IMR-90 (cell line): ENCODE data around the gene ABTB2. TPM values are rescaled to one million over a fixed set of nuclear protein-coding genes. Genes with fewer than 3 reads are reported as not detected.

Source experiments
- ATAC-seq: fragments of 200-7000 bp; cut with Tn5 transposase; 2 replicates; pipeline ENCODE4 v1.9.1; 2020; ENCODE audit warnings: low read depth, mild to moderate bottlenecking, moderate library complexity
- BruUV-seq: library from RNA; stranded (reverse); fragments of 400-500 nt; replicated peaks from 2 replicates; lab custom pipeline; 2021; lab: Mats Ljungman, UMichigan
- CTCF ChIA-PET: fragments of 300-600 bp; formaldehyde crosslinking; extraction: SDS; loops from one replicate; lab custom pipeline; 2021; ENCODE audit warnings: antibody characterized with exemption; lab: Yijun Ruan, JAX
- POLR2A ChIA-PET: fragments of 300-600 bp; sonication (Branson Sonifier 250); formaldehyde crosslinking; loops from one replicate; lab custom pipeline; 2022; ENCODE audit warnings: antibody characterized with exemption; ENCODE audit not compliant: unreplicated experiment; lab: Charles Lee
- DNase-seq: peaks from one replicate; pipeline ENCODE4 v3.0.0; 2013
- H2AFZ ChIP-seq: replicated peaks from 2 replicates; pipeline ENCODE3; 2013; ENCODE audit warnings: low read length, mild to moderate bottlenecking; ENCODE audit not compliant: poor library complexity
- H2AK5ac ChIP-seq: 2 replicates; pipeline ENCODE4 v1.6.1; 2013; ENCODE audit warnings: low read depth, low read length, inconsistent platforms
- H2AK9ac ChIP-seq: replicated peaks from 2 replicates; pipeline ENCODE3; 2013; ENCODE audit warnings: mild to moderate bottlenecking, low read depth, low read length, moderate library complexity; ENCODE audit not compliant: poor library complexity
- H2BK120ac ChIP-seq: 2 replicates; pipeline ENCODE4 v1.6.1; 2013; ENCODE audit warnings: low read depth, low read length, inconsistent platforms
- H2BK15ac ChIP-seq: 3 replicates; pipeline ENCODE4 v1.6.1; 2013; ENCODE audit warnings: low read depth, low read length, inconsistent platforms
- H2BK20ac ChIP-seq: 2 replicates; pipeline ENCODE4 v1.6.1; 2013; ENCODE audit warnings: low read depth, mild to moderate bottlenecking, inconsistent platforms, low read length, moderate library complexity
- H2BK5ac ChIP-seq: 2 replicates; pipeline ENCODE4 v1.6.1; 2013; ENCODE audit warnings: mild to moderate bottlenecking, low read depth, low read length, inconsistent platforms; ENCODE audit not compliant: poor library complexity, severe bottlenecking
- H3K14ac ChIP-seq: replicated peaks from 2 replicates; pipeline ENCODE4 v1.6.1; 2013; ENCODE audit warnings: low read depth, low read length, inconsistent platforms
- H3K18ac ChIP-seq: 2 replicates; pipeline ENCODE4 v1.6.1; 2013; ENCODE audit warnings: low read depth, low read length, control low read depth
- H3K23ac ChIP-seq: 2 replicates; pipeline ENCODE4 v1.6.1; 2013; ENCODE audit warnings: low read depth, low read length, inconsistent platforms
- H3K27ac ChIP-seq: 2 replicates; pipeline ENCODE4 v1.5.1; 2013; ENCODE audit warnings: mild to moderate bottlenecking, control low read depth, low read length; ENCODE audit not compliant: insufficient read depth
- H3K27me3 ChIP-seq: 2 replicates; pipeline ENCODE4 v1.6.1; 2013; ENCODE audit warnings: low read length; ENCODE audit not compliant: control insufficient read depth, insufficient read depth
- H3K36me3 ChIP-seq: 2 replicates; pipeline ENCODE4 v1.6.1; 2013; ENCODE audit warnings: low read length, mixed read lengths; ENCODE audit not compliant: control insufficient read depth, insufficient read depth
- H3K4ac ChIP-seq: 2 replicates; pipeline ENCODE4 v1.6.1; 2013; ENCODE audit warnings: low read depth, low read length, inconsistent platforms
- H3K4me1 ChIP-seq: 2 replicates; pipeline ENCODE4 v1.6.1; 2013; ENCODE audit warnings: low read length, mixed read lengths; ENCODE audit not compliant: control insufficient read depth, insufficient read depth
- H3K4me2 ChIP-seq: 2 replicates; pipeline ENCODE4 v1.6.1; 2013; ENCODE audit warnings: low read depth, mild to moderate bottlenecking, control low read depth, low read length, moderate library complexity
- H3K4me3 ChIP-seq: 2 replicates; pipeline ENCODE4 v1.5.1; 2013; ENCODE audit warnings: low read depth, mild to moderate bottlenecking, control low read depth, low read length, moderate library complexity; ENCODE audit not compliant: insufficient read depth
- H3K56ac ChIP-seq: 2 replicates; pipeline ENCODE4 v1.6.1; 2013; ENCODE audit warnings: low read length, inconsistent platforms; ENCODE audit not compliant: insufficient read depth; ENCODE audit errors: extremely low read depth
- H3K79me1 ChIP-seq, 2 experiments: 2 replicates each; pipeline ENCODE4 v1.6.1; 2013; ENCODE audit warnings: low read length in 2 of 2, inconsistent platforms in 1 of 2, low read depth in 1 of 2
- H3K9ac ChIP-seq: 2 replicates; pipeline ENCODE4 v1.6.1; 2013; ENCODE audit warnings: low read depth, low read length, control low read depth
- H3K9me1 ChIP-seq: 2 replicates; pipeline ENCODE4 v1.6.1; 2013; ENCODE audit warnings: low read length, inconsistent platforms; ENCODE audit not compliant: insufficient read depth
- H3K9me3 ChIP-seq: 2 replicates; pipeline ENCODE4 v1.6.1; 2013; ENCODE audit warnings: low read length; ENCODE audit not compliant: control insufficient read depth, insufficient read depth
- H4K20me1 ChIP-seq: 2 replicates; pipeline ENCODE4 v1.6.1; 2013; ENCODE audit warnings: low read length, inconsistent platforms; ENCODE audit not compliant: insufficient read depth
- H4K5ac ChIP-seq: 2 replicates; pipeline ENCODE4 v1.6.1; 2013; ENCODE audit warnings: mild to moderate bottlenecking, low read depth, low read length, control low read depth
- H4K8ac ChIP-seq, 2 experiments: 2 replicates each; pipeline ENCODE4 v1.6.1; 2013; ENCODE audit warnings: low read depth in 2 of 2, low read length in 2 of 2, control low read depth in 1 of 2, inconsistent platforms in 1 of 2
- H4K91ac ChIP-seq: 2 replicates; pipeline ENCODE4 v1.6.1; 2013; ENCODE audit warnings: low read depth, low read length, inconsistent platforms; ENCODE audit not compliant: insufficient read depth
- BHLHE40 ChIP-seq: fragments of 150-350 bp; IDR thresholded peaks from 2 replicates; pipeline ENCODE4 v1.6.1; 2016; ENCODE audit warnings: mild to moderate bottlenecking, low read depth, low read length
- CEBPB ChIP-seq: IDR thresholded peaks from 2 replicates; pipeline ENCODE4 v1.6.1; 2012; ENCODE audit warnings: low read depth, low read length, improper control_type of control experiment
- CHD1 ChIP-seq: IDR thresholded peaks from 2 replicates; pipeline ENCODE4 v1.6.1; 2012; ENCODE audit warnings: low read depth, low read length, improper control_type of control experiment
- ELK1 ChIP-seq: fragments of 150-350 bp; IDR thresholded peaks from 2 replicates; pipeline ENCODE4 v1.6.1; 2016; ENCODE audit warnings: low read depth, mild to moderate bottlenecking, low read length, moderate library complexity, borderline replicate concordance
- FOS ChIP-seq: fragments of 150-350 bp; IDR thresholded peaks from 2 replicates; pipeline ENCODE4 v1.6.1; 2016; ENCODE audit warnings: low read depth, low read length
- MAFK ChIP-seq: IDR thresholded peaks from 2 replicates; pipeline ENCODE4 v1.6.1; 2012; ENCODE audit warnings: low read depth, low read length, improper control_type of control experiment
- MAZ ChIP-seq: IDR thresholded peaks from 2 replicates; pipeline ENCODE4 v1.6.1; 2012; ENCODE audit warnings: low read depth, mild to moderate bottlenecking, low read length, improper control_type of control experiment, moderate library complexity, borderline replicate concordance
- MXI1 ChIP-seq: IDR thresholded peaks from 2 replicates; pipeline ENCODE4 v1.6.1; 2012; ENCODE audit warnings: low read depth, mild to moderate bottlenecking, low read length, moderate library complexity, borderline replicate concordance
- NFE2L2 ChIP-seq: fragments of 150-350 bp; IDR thresholded peaks from 2 replicates; pipeline ENCODE4 v1.6.1; 2016; ENCODE audit warnings: low read depth, mild to moderate bottlenecking, low read length
- RAD21 ChIP-seq: IDR thresholded peaks from 2 replicates; pipeline ENCODE4 v1.6.1; 2012; ENCODE audit warnings: low read length, improper control_type of control experiment
- RCOR1 ChIP-seq: IDR thresholded peaks from 2 replicates; pipeline ENCODE4 v1.6.1; 2012; ENCODE audit warnings: mild to moderate bottlenecking, low read length, improper control_type of control experiment; ENCODE audit not compliant: insufficient replicate concordance
- RFX5 ChIP-seq: IDR thresholded peaks from 2 replicates; pipeline ENCODE4 v1.8.0; 2012; ENCODE audit warnings: low read depth, mild to moderate bottlenecking, low read length, moderate library complexity
- SMC3 ChIP-seq: fragments of 150-350 bp; IDR thresholded peaks from 2 replicates; pipeline ENCODE4 v1.6.1; 2016; ENCODE audit warnings: low read depth, mild to moderate bottlenecking, antibody characterized with exemption, low read length, moderate library complexity
- WGBS, 2 experiments: methylation state at CpG; one replicate each; pipeline versions ENCODE4 v1.1.5 to v1.1.7; 2013; ENCODE audit warnings: missing lambda C conversion rate in 2 of 2; ENCODE audit not compliant: insufficient read length in 1 of 2; ENCODE audit errors: extremely low coverage in 2 of 2; 5-methylcytosine and 5-hydroxymethylcytosine counted together
- dilution Hi-C: fragments of 300-500 bp; cut with HindIII; formaldehyde crosslinking; loops from one replicate; pipeline ENCODE4 v1.14.3; 2018; ENCODE audit warnings: low sequenced_read_pairs; ENCODE audit not compliant: unreplicated experiment
- in situ Hi-C: fragments of 300-500 bp; cut with MboI; formaldehyde crosslinking; loops from 3 replicates; pipeline ENCODE4 v1.14.3; 2019; ENCODE audit warnings: low sequenced_read_pairs, inconsistent platforms, mixed read lengths
- intact Hi-C: fragments of 100-400 bp; cut with micrococcal nuclease; formaldehyde crosslinking; loops from 2 replicates; pipeline ENCODE4 v1.10.0; 2022
- polyA plus RNA-seq, 3 experiments: library from polyadenylated mRNA; depleted of rRNA; stranded (reverse); fragments of >200 nt; gene quantifications; 2 replicates each; pipeline ENCODE4 v1.2.3, GENCODE V29; 2012; ENCODE audit warnings: low replicate concordance in 1 of 3
- total RNA-seq: library from RNA; depleted of rRNA; stranded (reverse); fragments of >200 nt; gene quantifications from 2 replicates; pipeline ENCODE4 v1.2.3, GENCODE V29; 2012

ABTB2 gene
- total and polyA plus RNA-seq, 2 of the 4 experiments (the other 2 are of a cell fraction): 0.18 to 2.0 TPM

GRCh38 chr11:34120651-34121050, 237.2 kb downstream of the ABTB2 start:
- H3K9me1 ChIP-seq: no peaks in the 10 kb centered on the region
- H3K23ac ChIP-seq: no peak overlapping the region
- CTCF ChIA-PET: no interaction called here
- no peak for TF ChIP-seq RFX5
- TF ChIP-seq MAFK: no peak
- no peak for TF ChIP-seq CHD1
- no peak for TF ChIP-seq MAZ
- TF ChIP-seq BHLHE40: no peak
- TF ChIP-seq SMC3: no peak
- no peak for TF ChIP-seq NFE2L2
- TF ChIP-seq CEBPB: no peak
- TF ChIP-seq MXI1: no peak
- TF ChIP-seq FOS: no peak
- no peak for TF ChIP-seq RAD21
- no peak for TF ChIP-seq ELK1
- TF ChIP-seq RCOR1: no peak
- 100% methylated on average over 2 of the region's 4 CpGs; no CpG with 5 or more reads in 1 of the 2 experiments for WGBS, 2 experiments
- H3K14ac ChIP-seq: no peak overlapping the region
- no peak for ATAC-seq
- no peaks in the 10 kb centered on the region for H4K20me1 ChIP-seq
- H2AK5ac ChIP-seq: no peak overlapping the region
- no peak overlapping the region for H3K56ac ChIP-seq
- no peak overlapping the region for H3K4me2 ChIP-seq
- peaks cover 1% of the 10 kb centered on the region; the same call in 1 of the 2 replicates for H3K4me1 ChIP-seq
- H3K79me1 ChIP-seq: peaks cover 0 to 6% of the 10 kb centered on the region in 2 experiments; a peak in 3 of 4 replicates
- H3K36me3 ChIP-seq: peaks cover 46% of the 10 kb centered on the region
- no peaks in the 10 kb centered on the region for H3K9me3 ChIP-seq
- no peak overlapping the region for H3K4me3 ChIP-seq
- no peak overlapping the region for H2AFZ ChIP-seq
- no peak overlapping the region for H4K5ac ChIP-seq
- dilution Hi-C loops: no loop called here
- no peaks in the 10 kb centered on the region for H3K27me3 ChIP-seq
- H3K4ac ChIP-seq: no peak overlapping the region
- no peak overlapping the region for H2BK5ac ChIP-seq
- no peak for DNase-seq
- no TSS peak for BruUV-seq
- H3K9ac ChIP-seq: no peak overlapping the region
- no peak overlapping the region for H3K18ac ChIP-seq
- H2BK120ac ChIP-seq: no peak overlapping the region
- H2BK20ac ChIP-seq: no peak overlapping the region
- H2BK15ac ChIP-seq: no peak overlapping the region
- H3K27ac ChIP-seq: no peak overlapping the region
- in situ Hi-C loops: no loop called here
- intact Hi-C loops: no loop called here
- POLR2A ChIA-PET: no interaction called here
- no peak overlapping the region for H4K8ac ChIP-seq
- no peak overlapping the region for H4K91ac ChIP-seq
- H2AK9ac ChIP-seq: no peak overlapping the region
